HG03442 (cell line): ENCODE data around the gene FGF12.

Experiments used
- ATAC-seq: cut with Tn5 transposase; IDR thresholded peaks from one replicate; pipeline ENCODE4 v1.9.1; 2021; ENCODE audit warnings: mild to moderate bottlenecking, moderate library complexity; ENCODE audit not compliant: unreplicated experiment

The FGF12 gene

GRCh38 chr3:192687488-192688152, 39.7 kb downstream of the FGF12 start:
- ATAC-seq, result no peak

- no peak for ATAC-seq
Observed at GRCh38 chr3:192685801-192686200, 41.5 kb downstream of the FGF12 start.

- no peak for ATAC-seq
Observed at GRCh38 chr3:192684151-192684550, 43.2 kb downstream of the FGF12 start.

GRCh38 chr3:192675958-192676649, 51.2 kb downstream of the FGF12 start:
- peak; percentile 87 for ATAC-seq

GRCh38 chr3:192655628-192656027, 71.7 kb downstream of the FGF12 start:
- no peak for ATAC-seq

- no peak for ATAC-seq
Observed at GRCh38 chr3:192655040-192655439, 72.3 kb downstream of the FGF12 start.

GRCh38 chr3:192653862-192654261, 73.5 kb downstream of the FGF12 start:
- no peak for ATAC-seq

- no peak for ATAC-seq
Observed at GRCh38 chr3:192652727-192653126, 74.6 kb downstream of the FGF12 start.

GRCh38 chr3:192651836-192652512, 75.4 kb downstream of the FGF12 start:
- no peak for ATAC-seq

GRCh38 chr3:192645437-192645836, 81.9 kb downstream of the FGF12 start:
- ATAC-seq, result no peak

- ATAC-seq, result no peak
Observed at GRCh38 chr3:192642651-192643050, 84.7 kb downstream of the FGF12 start.

GRCh38 chr3:192641919-192642318, 85.4 kb downstream of the FGF12 start:
- no peak for ATAC-seq

- ATAC-seq, result no peak
Observed at GRCh38 chr3:192639987-192640386, 87.4 kb downstream of the FGF12 start.

GRCh38 chr3:192637803-192638202, 89.5 kb downstream of the FGF12 start:
- no peak for ATAC-seq

- ATAC-seq, result no peak
Observed at GRCh38 chr3:192636517-192637444, 90.6 kb downstream of the FGF12 start.

GRCh38 chr3:192629429-192629828, 97.9 kb downstream of the FGF12 start:
- ATAC-seq, result no peak

GRCh38 chr3:192621909-192622308, 105.4 kb downstream of the FGF12 start:
- no peak for ATAC-seq

- ATAC-seq, result no peak
Observed at GRCh38 chr3:192620275-192620674, 107.1 kb downstream of the FGF12 start.

- ATAC-seq, result no peak
Observed at GRCh38 chr3:192611411-192611810, 115.9 kb downstream of the FGF12 start.

GRCh38 chr3:192608726-192609600, 118.4 kb downstream of the FGF12 start:
- no peak for ATAC-seq
